ENCODE results near the gene CELF5. TPM values are rescaled to one million over a fixed set of nuclear protein-coding genes. Genes with fewer than 3 reads are reported as not detected.

CELF5 gene
- total RNA-seq, 1 donor from 2014 or later: 2.3 TPM

DNA sequence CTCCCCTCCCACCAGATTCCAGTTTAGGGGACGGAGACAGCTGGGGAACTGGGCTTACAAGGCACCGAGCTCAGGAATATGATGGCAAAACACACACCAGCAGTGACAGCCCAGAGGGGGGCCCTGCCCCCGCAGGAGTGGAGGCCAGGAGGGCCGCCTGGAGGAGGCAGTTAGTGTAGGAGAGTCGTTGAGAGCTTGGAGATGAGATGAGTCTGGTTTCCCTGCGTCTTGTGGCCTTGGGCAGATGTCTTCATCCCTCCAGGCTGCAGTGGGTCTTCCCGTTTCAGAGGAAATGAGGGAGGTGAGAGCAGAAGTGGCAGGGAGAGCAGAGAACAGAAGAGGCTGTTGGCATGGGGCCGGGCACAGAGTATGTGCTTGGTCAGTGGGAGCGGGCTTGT lies 4.9 kb downstream of the CELF5 start:
- DNase-seq (ENCODE audit: low read depth, low spot score): no peak
- Mint-ChIP-seq H3K36me3 (ENCODE audit: low read depth) (no peaks in the 10 kb centered on the region), H3K4me3 (no peak overlapping the region), H3K27ac (ENCODE audit: unreplicated experiment) (no peak overlapping the region), H3K9me3 (no peaks in the 10 kb centered on the region), H3K27me3 (ENCODE audit: low read depth) (peaks cover 44% of the 10 kb centered on the region), H3K4me1 (no peaks in the 10 kb centered on the region)
- TF ChIP-seq CTCF (conservative IDR thresholded peaks at IDR 0.05): no peak

- TF ChIP-seq CTCF (conservative IDR thresholded peaks at IDR 0.05): no peak
- H3K4me1 Mint-ChIP-seq: no peaks in the 10 kb centered on the region
- no peak overlapping the region for H3K27ac Mint-ChIP-seq (ENCODE audit: unreplicated experiment)
- H3K36me3 Mint-ChIP-seq (ENCODE audit: low read depth): no peaks in the 10 kb centered on the region
- no peak for DNase-seq (ENCODE audit: low read depth, low spot score)
- H3K4me3 Mint-ChIP-seq: no peak overlapping the region
- no peaks in the 10 kb centered on the region for H3K9me3 Mint-ChIP-seq
- peaks cover 49% of the 10 kb centered on the region for H3K27me3 Mint-ChIP-seq (ENCODE audit: low read depth)
Observed at GRCh38 chr19:3229888-3230496, 5.5 kb downstream of the CELF5 start.

DNA sequence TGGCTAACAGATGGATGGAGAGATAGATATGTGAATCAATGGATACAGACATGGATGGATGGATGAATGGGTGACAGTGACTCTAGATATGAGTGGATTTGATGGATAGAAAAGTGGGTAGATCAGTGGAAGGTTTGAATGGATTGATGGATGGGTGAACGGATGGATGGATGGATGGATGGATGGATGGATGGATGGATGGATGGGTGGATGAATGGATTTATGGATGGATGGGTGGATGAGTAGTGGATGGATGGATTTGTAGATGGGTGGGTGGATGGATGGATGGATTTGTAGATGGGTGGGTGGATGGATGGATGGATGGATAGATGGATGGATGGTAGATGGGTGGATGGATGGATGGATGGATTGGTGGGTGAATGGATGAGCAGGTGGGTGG lies 6.8 kb downstream of the CELF5 start:
- Mint-ChIP-seq H3K4me3 (no peak overlapping the region), H3K36me3 (ENCODE audit: low read depth) (no peaks in the 10 kb centered on the region), H3K27me3 (ENCODE audit: low read depth) (peaks cover 47% of the 10 kb centered on the region), H3K27ac (ENCODE audit: unreplicated experiment) (no peak overlapping the region), H3K9me3 (no peaks in the 10 kb centered on the region), H3K4me1 (no peaks in the 10 kb centered on the region)
- TF ChIP-seq CTCF (conservative IDR thresholded peaks at IDR 0.05): no peak
- no peak for DNase-seq (ENCODE audit: low read depth, low spot score)

GRCh38 chr19:3233116-3233515 lies 8.7 kb downstream of the CELF5 start:
- Mint-ChIP-seq H3K36me3 (ENCODE audit: low read depth) (no peaks in the 10 kb centered on the region), H3K9me3 (no peaks in the 10 kb centered on the region), H3K4me3 (no peak overlapping the region), H3K27ac (ENCODE audit: unreplicated experiment) (no peak overlapping the region), H3K4me1 (no peaks in the 10 kb centered on the region), H3K27me3 (ENCODE audit: low read depth) (peaks cover 29% of the 10 kb centered on the region)
- no peak for DNase-seq (ENCODE audit: low read depth, low spot score)
- no peak for TF ChIP-seq CTCF (conservative IDR thresholded peaks at IDR 0.05)

DNA sequence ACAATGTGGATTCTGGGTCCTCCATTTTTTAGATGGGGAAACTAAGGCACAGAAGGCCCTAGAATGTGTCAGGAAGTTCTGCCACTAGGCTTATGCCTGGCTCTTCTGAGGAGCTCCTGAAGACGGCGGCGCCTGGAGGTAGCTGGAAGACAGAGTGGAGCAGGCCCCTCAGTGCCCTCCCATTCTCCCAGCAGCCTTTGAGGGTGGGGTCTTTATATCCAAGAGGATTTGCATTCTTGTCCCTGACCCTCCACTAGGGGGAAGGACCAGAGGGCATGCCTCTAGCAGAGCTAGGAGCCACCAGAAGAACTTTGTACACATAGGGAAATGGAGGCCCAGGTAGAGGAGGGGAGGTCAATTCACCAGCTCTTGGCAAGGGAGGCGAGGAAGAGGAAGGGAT lies 9.4 kb downstream of the CELF5 start:
- no peak overlapping the region for H3K4me3 Mint-ChIP-seq
- H3K9me3 Mint-ChIP-seq: no peaks in the 10 kb centered on the region

More for the DNA sequence above, 9.4 kb downstream of the CELF5 start:
- Mint-ChIP-seq H3K27ac (ENCODE audit: unreplicated experiment) (no peak overlapping the region), H3K36me3 (ENCODE audit: low read depth) (no peaks in the 10 kb centered on the region), H3K27me3 (ENCODE audit: low read depth) (peaks cover 26% of the 10 kb centered on the region), H3K4me1 (no peaks in the 10 kb centered on the region)
- no peak for DNase-seq (ENCODE audit: low read depth, low spot score)
- no peak for TF ChIP-seq CTCF (conservative IDR thresholded peaks at IDR 0.05)
